ENCODE measurements around the gene SMIM9.
"Not testable (repeated sequence)": the region's sequence is repeated elsewhere in the genome, so short reads cannot be mapped to it uniquely, and the experiment has no call there.

SMIM9 gene

DNA sequence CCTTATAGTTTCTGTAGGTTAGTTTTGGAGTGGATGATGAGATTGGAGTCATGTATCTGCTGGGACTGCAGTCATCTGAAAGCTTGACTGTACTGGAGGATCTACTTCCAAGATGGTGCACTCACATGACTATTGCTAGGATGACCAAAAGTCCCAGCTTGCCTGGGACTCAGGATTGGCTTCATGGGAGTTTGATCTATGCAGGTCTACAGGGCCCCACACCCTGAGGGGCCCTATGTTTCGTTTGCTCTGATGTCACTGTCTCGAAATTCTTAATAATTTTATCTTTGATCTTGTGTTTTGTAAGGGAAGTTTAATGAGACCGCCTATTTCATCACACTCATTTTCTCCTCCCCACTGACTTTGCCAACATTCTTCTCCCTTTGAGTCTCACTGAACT is at the start of gene SMIM9:
TSS of gene SMIM9 (minus strand) at position 101 of the 400 bp plus-strand sequence. CDS start 3,806 bp downstream, outside the sequence.
- Histone ChIP-seq H3K9me3 (ENCODE audit: control insufficient read depth in 1 of 2, low read length in 2 of 2) (no peaks in the 10 kb centered on the region), H3K9ac (ENCODE audit: low read depth in 1 of 2, low read length in 2 of 2) (no peak within 1 kb of the TSS), H3K27ac (ENCODE audit: low read depth, low read length) (no peak within 1 kb of the TSS), H3K4me3 (ENCODE audit: low read depth in 1 of 2, low read length in 2 of 2) (no peak within 1 kb of the TSS), H3K27me3 (ENCODE audit: control insufficient read depth in 1 of 2, insufficient read depth in 2 of 2, low read length in 2 of 2) (no peaks in the 10 kb centered on the region), H3K36me3 (ENCODE audit: control insufficient read depth in 1 of 2, insufficient read depth in 2 of 2, low read length in 2 of 2) (no peaks in the 10 kb centered on the region), H3K4me1 (ENCODE audit: control insufficient read depth in 1 of 2, insufficient read depth in 2 of 2, low read length in 2 of 2) (no peaks in the 10 kb centered on the region)

- H3K4me3 ChIP-seq (ENCODE audit: low read depth in 1 of 2, low read length in 2 of 2); H3K4me1 ChIP-seq (ENCODE audit: control insufficient read depth in 1 of 2, insufficient read depth in 2 of 2, low read length in 2 of 2); H3K9me3 ChIP-seq (ENCODE audit: control insufficient read depth in 1 of 2, low read length in 2 of 2); H3K27ac ChIP-seq (ENCODE audit: low read depth, low read length); H3K27me3 ChIP-seq (ENCODE audit: control insufficient read depth in 1 of 2, insufficient read depth in 2 of 2, low read length in 2 of 2); H3K36me3 ChIP-seq (ENCODE audit: control insufficient read depth in 1 of 2, insufficient read depth in 2 of 2, low read length in 2 of 2); H3K9ac ChIP-seq (ENCODE audit: low read depth in 1 of 2, low read length in 2 of 2): not testable (repeated sequence)
Observed at GRCh38 chrX:154884069-154884468, 49.6 kb upstream of the SMIM9 start.

- Histone ChIP-seq H3K27me3 (ENCODE audit: control insufficient read depth in 1 of 2, insufficient read depth in 2 of 2, low read length in 2 of 2) (no peaks in the 10 kb centered on the region), H3K4me1 (ENCODE audit: control insufficient read depth in 1 of 2, insufficient read depth in 2 of 2, low read length in 2 of 2) (no peaks in the 10 kb centered on the region), H3K4me3 (ENCODE audit: low read depth in 1 of 2, low read length in 2 of 2) (no peak overlapping the region), H3K27ac (ENCODE audit: low read depth, low read length) (no peak overlapping the region), H3K36me3 (ENCODE audit: control insufficient read depth in 1 of 2, insufficient read depth in 2 of 2, low read length in 2 of 2) (no peaks in the 10 kb centered on the region), H3K9ac (ENCODE audit: low read depth in 1 of 2, low read length in 2 of 2) (no peak overlapping the region), H3K9me3 (ENCODE audit: control insufficient read depth in 1 of 2, low read length in 2 of 2) (no peaks in the 10 kb centered on the region)
Observed at GRCh38 chrX:154873329-154873728, 38.9 kb upstream of the SMIM9 start.

- H3K4me1 ChIP-seq (ENCODE audit: control insufficient read depth in 1 of 2, insufficient read depth in 2 of 2, low read length in 2 of 2); H3K36me3 ChIP-seq (ENCODE audit: control insufficient read depth in 1 of 2, insufficient read depth in 2 of 2, low read length in 2 of 2); H3K9ac ChIP-seq (ENCODE audit: low read depth in 1 of 2, low read length in 2 of 2); H3K4me3 ChIP-seq (ENCODE audit: low read depth in 1 of 2, low read length in 2 of 2); H3K27me3 ChIP-seq (ENCODE audit: control insufficient read depth in 1 of 2, insufficient read depth in 2 of 2, low read length in 2 of 2); H3K27ac ChIP-seq (ENCODE audit: low read depth, low read length); H3K9me3 ChIP-seq (ENCODE audit: control insufficient read depth in 1 of 2, low read length in 2 of 2): not testable (repeated sequence)
Observed at GRCh38 chrX:154868522-154868921, 34.1 kb upstream of the SMIM9 start.

DNA sequence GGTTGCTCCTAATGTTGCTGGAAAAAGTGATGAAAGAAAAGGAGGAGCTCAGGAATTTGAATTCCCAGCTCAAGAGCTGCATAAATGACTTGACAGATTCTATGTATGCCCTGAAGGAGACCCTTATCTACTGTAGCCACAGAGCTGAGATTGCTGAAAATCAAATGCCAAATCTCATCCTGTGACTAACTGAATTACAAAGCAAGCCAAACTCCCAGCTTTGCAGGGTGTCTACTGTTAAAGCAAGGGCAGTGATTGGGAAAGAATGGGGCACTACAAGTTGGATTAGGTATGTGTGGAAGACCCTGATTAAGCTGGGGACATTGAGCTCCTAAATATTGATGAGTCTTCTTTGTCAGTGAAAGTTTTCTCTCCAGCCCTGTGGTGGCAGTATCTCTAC is 20.8 kb upstream of the SMIM9 start:
- H3K9ac ChIP-seq (ENCODE audit: low read depth in 1 of 2, low read length in 2 of 2) = no peak overlapping the region
- H3K36me3 ChIP-seq (ENCODE audit: control insufficient read depth in 1 of 2, insufficient read depth in 2 of 2, low read length in 2 of 2) = no peaks in the 10 kb centered on the region

GRCh38 chrX:154850957-154851611 is 16.6 kb upstream of the SMIM9 start:
- H3K27ac ChIP-seq (ENCODE audit: low read depth, low read length) = no peak overlapping the region
- no peaks in the 10 kb centered on the region for H3K9me3 ChIP-seq (ENCODE audit: control insufficient read depth in 1 of 2, low read length in 2 of 2)
- no peak overlapping the region for H3K4me3 ChIP-seq (ENCODE audit: low read depth in 1 of 2, low read length in 2 of 2)
- H3K4me1 ChIP-seq (ENCODE audit: control insufficient read depth in 1 of 2, insufficient read depth in 2 of 2, low read length in 2 of 2) = no peaks in the 10 kb centered on the region
- no peaks in the 10 kb centered on the region for H3K27me3 ChIP-seq (ENCODE audit: control insufficient read depth in 1 of 2, insufficient read depth in 2 of 2, low read length in 2 of 2)
- no peak overlapping the region for H3K9ac ChIP-seq (ENCODE audit: low read depth in 1 of 2, low read length in 2 of 2)
- no peaks in the 10 kb centered on the region for H3K36me3 ChIP-seq (ENCODE audit: control insufficient read depth in 1 of 2, insufficient read depth in 2 of 2, low read length in 2 of 2)

More for the DNA sequence above, 20.8 kb upstream of the SMIM9 start:
- Histone ChIP-seq H3K27ac (ENCODE audit: low read depth, low read length) (no peak overlapping the region), H3K4me3 (ENCODE audit: low read depth in 1 of 2, low read length in 2 of 2) (no peak overlapping the region), H3K27me3 (ENCODE audit: control insufficient read depth in 1 of 2, insufficient read depth in 2 of 2, low read length in 2 of 2) (no peaks in the 10 kb centered on the region), H3K9me3 (ENCODE audit: control insufficient read depth in 1 of 2, low read length in 2 of 2) (no peaks in the 10 kb centered on the region), H3K4me1 (ENCODE audit: control insufficient read depth in 1 of 2, insufficient read depth in 2 of 2, low read length in 2 of 2) (no peaks in the 10 kb centered on the region)

DNA sequence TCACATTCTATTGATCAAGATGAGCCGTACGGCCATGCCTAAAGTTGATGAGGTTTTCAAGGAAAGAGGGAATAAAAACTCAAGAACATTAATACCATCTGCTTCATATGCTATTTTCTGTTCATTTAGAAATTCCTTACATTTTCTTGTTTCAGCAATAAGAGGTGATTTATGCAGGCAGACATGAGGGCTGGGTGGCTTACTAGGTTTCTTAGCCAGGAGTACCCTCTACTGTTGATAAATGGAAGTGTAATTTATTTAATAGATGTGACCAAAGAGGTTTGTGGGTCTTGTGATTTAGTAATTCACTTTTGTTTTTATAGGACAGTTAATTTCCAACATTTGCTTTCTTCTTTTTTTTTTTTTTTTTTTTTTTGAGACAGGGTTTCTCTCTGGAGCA is 6.4 kb upstream of the SMIM9 start:
- Histone ChIP-seq H3K9ac (ENCODE audit: low read depth in 1 of 2, low read length in 2 of 2) (no peak overlapping the region), H3K36me3 (ENCODE audit: control insufficient read depth in 1 of 2, insufficient read depth in 2 of 2, low read length in 2 of 2) (no peaks in the 10 kb centered on the region), H3K4me1 (ENCODE audit: control insufficient read depth in 1 of 2, insufficient read depth in 2 of 2, low read length in 2 of 2) (no peaks in the 10 kb centered on the region), H3K27ac (ENCODE audit: low read depth, low read length) (no peak overlapping the region), H3K4me3 (ENCODE audit: low read depth in 1 of 2, low read length in 2 of 2) (no peak overlapping the region), H3K27me3 (ENCODE audit: control insufficient read depth in 1 of 2, insufficient read depth in 2 of 2, low read length in 2 of 2) (no peaks in the 10 kb centered on the region), H3K9me3 (ENCODE audit: control insufficient read depth in 1 of 2, low read length in 2 of 2) (no peaks in the 10 kb centered on the region)

- Histone ChIP-seq H3K27ac (ENCODE audit: low read depth, low read length) (no peak overlapping the region), H3K9ac (ENCODE audit: low read depth in 1 of 2, low read length in 2 of 2) (no peak overlapping the region), H3K4me3 (ENCODE audit: low read depth in 1 of 2, low read length in 2 of 2) (no peak overlapping the region), H3K4me1 (ENCODE audit: control insufficient read depth in 1 of 2, insufficient read depth in 2 of 2, low read length in 2 of 2) (no peaks in the 10 kb centered on the region), H3K27me3 (ENCODE audit: control insufficient read depth in 1 of 2, insufficient read depth in 2 of 2, low read length in 2 of 2) (no peaks in the 10 kb centered on the region), H3K36me3 (ENCODE audit: control insufficient read depth in 1 of 2, insufficient read depth in 2 of 2, low read length in 2 of 2) (no peaks in the 10 kb centered on the region), H3K9me3 (ENCODE audit: control insufficient read depth in 1 of 2, low read length in 2 of 2) (no peaks in the 10 kb centered on the region)
Observed at GRCh38 chrX:154836163-154836562, 1.7 kb upstream of the SMIM9 start.

- no peak overlapping the region for H3K4me3 ChIP-seq (ENCODE audit: low read depth in 1 of 2, low read length in 2 of 2)
- H3K9ac ChIP-seq (ENCODE audit: low read depth in 1 of 2, low read length in 2 of 2) = no peak overlapping the region
- no peaks in the 10 kb centered on the region for H3K9me3 ChIP-seq (ENCODE audit: control insufficient read depth in 1 of 2, low read length in 2 of 2)
- no peak overlapping the region for H3K27ac ChIP-seq (ENCODE audit: low read depth, low read length)
- H3K4me1 ChIP-seq (ENCODE audit: control insufficient read depth in 1 of 2, insufficient read depth in 2 of 2, low read length in 2 of 2) = peaks cover under 1 to 2% of the 10 kb centered on the region in 2 donors
- no peaks in the 10 kb centered on the region for H3K36me3 ChIP-seq (ENCODE audit: control insufficient read depth in 1 of 2, insufficient read depth in 2 of 2, low read length in 2 of 2)
- no peaks in the 10 kb centered on the region for H3K27me3 ChIP-seq (ENCODE audit: control insufficient read depth in 1 of 2, insufficient read depth in 2 of 2, low read length in 2 of 2)
Observed at GRCh38 chrX:154833746-154834274, 652 bp downstream of the SMIM9 start.

GRCh38 chrX:154829926-154830442 is 4.5 kb downstream of the SMIM9 start:
- no peaks in the 10 kb centered on the region for H3K27me3 ChIP-seq (ENCODE audit: control insufficient read depth in 1 of 2, insufficient read depth in 2 of 2, low read length in 2 of 2)
- no peak overlapping the region for H3K9ac ChIP-seq (ENCODE audit: low read depth in 1 of 2, low read length in 2 of 2)
- H3K9me3 ChIP-seq (ENCODE audit: control insufficient read depth in 1 of 2, low read length in 2 of 2) = no peaks in the 10 kb centered on the region
- no peaks in the 10 kb centered on the region for H3K36me3 ChIP-seq (ENCODE audit: control insufficient read depth in 1 of 2, insufficient read depth in 2 of 2, low read length in 2 of 2)
- peaks cover 18% of the 10 kb centered on the region in 2 donors for H3K4me1 ChIP-seq (ENCODE audit: control insufficient read depth in 1 of 2, insufficient read depth in 2 of 2, low read length in 2 of 2)
- no peak overlapping the region for H3K4me3 ChIP-seq (ENCODE audit: low read depth in 1 of 2, low read length in 2 of 2)
- H3K27ac ChIP-seq (ENCODE audit: low read depth, low read length) = no peak overlapping the region
